Stimulated activated CD4-positive, alpha-beta T cell treated with anti-CD3 and anti-CD28 coated beads, TNF-alpha, amount 100 ng/mL, for 48 hours (primary cell): ENCODE results near the gene TTC32.

Source experiments
- DNase-seq, 3 donors: peaks; one replicate each; pipeline ENCODE4 v3.0.0-alpha.2; 2020; ENCODE audit warnings: low read depth in 3 of 3

The TTC32 gene

GRCh38 chr2:19854596-19855541 lies 46.9 kb downstream of the TTC32 start:
- DNase-seq: no peak

GRCh38 chr2:19851116-19851695 lies 50.6 kb downstream of the TTC32 start:
- DNase-seq: no peak

- DNase-seq: no peak
Measured at GRCh38 chr2:19850056-19851050, 51.4 kb downstream of the TTC32 start.

GRCh38 chr2:19848952-19849351 lies 52.8 kb downstream of the TTC32 start:
- no peak for DNase-seq

- DNase-seq: no peak
Measured at GRCh38 chr2:19848029-19848750, 53.6 kb downstream of the TTC32 start.

GRCh38 chr2:19847486-19847885 lies 54.3 kb downstream of the TTC32 start:
- no peak for DNase-seq
